ENCODE measurements around the gene SORCS2.

GRCh38 chr4:7150036-7150635 is 42.2 kb upstream of the SORCS2 start:
- TF ChIP-seq CTCF (IDR thresholded peaks at IDR 0.05) (no peak), POLR2A (IDR thresholded peaks at IDR 0.05) (no peak)

Measured in right lobe of liver (tissue), 4 donors.